ENCODE data around the gene NOC3L.
"Not testable (repeated sequence)": the region's sequence is repeated elsewhere in the genome, so short reads cannot be mapped to it uniquely, and the experiment has no call there.

NOC3L gene, protein sequence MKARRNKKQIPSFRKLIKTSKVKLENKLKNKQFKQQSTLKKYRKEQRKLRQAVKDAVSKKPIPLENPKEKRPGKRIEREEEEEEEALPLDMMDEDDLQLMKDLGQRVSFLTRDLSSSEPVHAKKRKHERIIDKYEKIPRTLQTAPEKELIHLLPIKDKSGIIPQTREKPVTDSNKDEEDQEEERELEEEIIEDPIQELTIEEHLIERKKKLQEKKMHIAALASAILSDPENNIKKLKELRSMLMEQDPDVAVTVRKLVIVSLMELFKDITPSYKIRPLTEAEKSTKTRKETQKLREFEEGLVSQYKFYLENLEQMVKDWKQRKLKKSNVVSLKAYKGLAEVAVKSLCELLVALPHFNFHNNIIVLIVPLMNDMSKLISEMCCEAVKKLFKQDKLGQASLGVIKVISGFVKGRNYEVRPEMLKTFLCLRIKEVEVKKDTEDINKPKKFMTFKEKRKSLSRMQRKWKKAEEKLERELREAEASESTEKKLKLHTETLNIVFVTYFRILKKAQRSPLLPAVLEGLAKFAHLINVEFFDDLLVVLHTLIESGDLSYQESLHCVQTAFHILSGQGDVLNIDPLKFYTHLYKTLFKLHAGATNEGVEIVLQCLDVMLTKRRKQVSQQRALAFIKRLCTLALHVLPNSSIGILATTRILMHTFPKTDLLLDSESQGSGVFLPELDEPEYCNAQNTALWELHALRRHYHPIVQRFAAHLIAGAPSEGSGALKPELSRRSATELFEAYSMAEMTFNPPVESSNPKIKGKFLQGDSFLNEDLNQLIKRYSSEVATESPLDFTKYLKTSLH

DNA sequence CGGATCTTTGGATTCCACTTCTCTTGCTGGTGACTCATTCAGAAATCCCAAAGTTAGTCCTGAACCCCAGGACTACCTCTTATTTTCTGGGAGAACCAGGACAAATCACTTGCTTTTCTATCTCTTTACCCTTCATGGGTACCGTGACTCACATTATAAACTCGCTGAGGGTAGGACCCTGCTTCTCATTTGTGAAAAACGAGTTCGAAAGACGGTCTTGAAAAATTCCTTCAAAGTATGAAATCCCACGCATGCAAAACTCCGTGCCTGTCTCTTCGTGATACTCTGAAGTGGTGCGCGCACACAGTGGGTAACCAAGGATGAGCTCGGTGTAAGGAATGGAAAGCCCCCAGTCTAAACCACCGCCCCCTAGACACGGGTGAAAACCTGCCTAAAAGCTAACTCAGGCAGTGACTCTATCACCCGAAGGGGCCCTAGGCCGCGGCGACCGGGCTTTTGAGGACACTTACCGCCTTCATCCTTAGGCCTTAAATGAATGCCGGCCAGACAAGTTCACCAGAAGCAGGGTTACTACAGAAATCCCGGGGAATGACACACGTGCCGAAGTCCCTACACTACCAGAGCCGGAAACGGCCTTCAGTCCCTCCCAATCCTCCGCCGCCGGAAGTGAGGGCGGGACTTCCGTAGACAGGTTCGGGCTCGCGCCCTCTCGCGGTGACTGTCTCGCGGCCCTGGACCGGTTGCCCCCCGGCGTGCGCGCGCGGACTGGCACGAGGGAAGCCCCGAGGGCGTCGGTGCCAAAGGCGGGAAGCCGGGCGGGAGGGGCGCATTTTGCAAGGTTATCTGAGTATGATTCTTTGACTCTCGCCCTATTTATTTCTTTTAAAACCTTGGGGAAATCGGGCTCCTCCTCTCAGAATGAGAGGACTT lies at the start of gene NOC3L:
Gene NOC3L (minus strand): TSS at position 580 of the 891 bp plus-strand sequence. CDS start 101 bp downstream, at position 479.
- DNase-seq (ENCODE audit: low read depth, low spot score), result peak; percentile 63
- peak within 1 kb of the TSS; percentile 70 for H3K27ac ChIP-seq

DNA sequence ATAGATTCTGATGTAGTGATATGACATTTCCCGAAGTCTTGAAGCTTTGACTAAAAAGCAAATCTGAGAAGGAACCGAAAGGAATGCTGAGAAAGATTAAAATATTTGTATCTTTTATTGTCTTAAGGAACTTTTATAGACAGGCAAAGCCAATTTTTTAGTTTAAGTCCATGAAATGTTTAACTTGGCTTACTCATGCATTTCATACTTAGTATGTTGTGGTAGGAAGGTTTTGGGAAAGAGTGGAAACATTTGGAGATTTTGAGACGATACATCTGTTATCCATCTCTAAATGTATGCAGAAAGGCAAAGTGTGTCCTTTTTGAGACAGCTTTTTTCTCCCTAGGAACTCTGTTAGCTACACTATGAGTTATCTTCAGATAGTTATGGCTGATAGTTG lies 49.7 kb upstream of the NOC3L start:
- no peak overlapping the region for H3K27ac ChIP-seq
- no peak for DNase-seq (ENCODE audit: low read depth, low spot score)

DNA sequence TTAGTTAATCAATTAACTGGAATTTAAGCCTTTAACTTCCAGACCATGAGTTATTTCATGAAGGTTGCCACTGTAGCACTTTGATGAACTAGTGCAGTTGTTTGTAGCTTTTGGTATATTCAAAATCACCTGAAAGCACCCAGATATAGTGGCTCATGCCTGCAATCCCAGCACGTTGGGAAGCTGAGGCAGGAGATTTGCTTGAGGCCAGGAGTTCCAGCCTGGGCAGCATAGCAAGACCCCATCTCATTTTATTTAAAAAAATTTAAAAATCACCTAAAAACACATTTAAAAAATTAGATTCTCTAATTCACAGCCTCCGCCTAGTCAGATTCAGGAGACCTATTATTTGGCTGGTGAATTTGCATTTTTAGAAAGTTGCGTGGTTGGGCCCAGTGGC lies 48.6 kb upstream of the NOC3L start:
- H3K27ac ChIP-seq, result no peak overlapping the region
- no peak for DNase-seq (ENCODE audit: low read depth, low spot score)

DNA sequence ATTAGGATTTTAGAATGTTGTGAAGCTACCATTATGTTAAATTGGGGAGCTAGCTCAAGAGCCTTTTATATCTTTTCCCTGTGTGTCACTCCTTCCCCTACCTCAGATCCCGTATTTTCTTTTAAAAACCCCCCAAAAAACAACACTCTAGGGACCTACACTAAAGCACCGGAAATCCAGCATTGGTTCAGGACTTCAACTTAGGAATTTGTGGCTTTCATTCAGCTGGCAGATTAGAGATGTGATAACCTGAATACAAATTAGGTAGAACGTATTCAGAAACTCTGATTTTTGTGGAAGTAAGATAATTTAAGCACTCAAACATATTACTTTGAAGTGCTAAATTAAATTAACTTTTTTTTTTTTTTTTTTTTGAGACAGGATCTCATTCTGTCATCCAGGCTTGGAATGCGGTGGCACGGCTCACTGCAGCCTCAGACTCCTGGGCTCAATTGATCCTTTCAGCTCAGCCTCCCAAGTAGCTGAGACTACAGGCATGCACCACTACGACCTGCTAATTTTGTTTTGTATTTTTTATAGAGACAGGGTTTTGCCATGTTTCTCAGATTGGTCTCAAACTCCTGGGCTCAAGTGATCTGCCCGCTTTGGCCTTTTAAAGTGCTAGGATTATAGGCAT lies 46.4 kb upstream of the NOC3L start:
- DNase-seq (ENCODE audit: low read depth, low spot score), result no peak
- no peak overlapping the region for H3K27ac ChIP-seq

DNA sequence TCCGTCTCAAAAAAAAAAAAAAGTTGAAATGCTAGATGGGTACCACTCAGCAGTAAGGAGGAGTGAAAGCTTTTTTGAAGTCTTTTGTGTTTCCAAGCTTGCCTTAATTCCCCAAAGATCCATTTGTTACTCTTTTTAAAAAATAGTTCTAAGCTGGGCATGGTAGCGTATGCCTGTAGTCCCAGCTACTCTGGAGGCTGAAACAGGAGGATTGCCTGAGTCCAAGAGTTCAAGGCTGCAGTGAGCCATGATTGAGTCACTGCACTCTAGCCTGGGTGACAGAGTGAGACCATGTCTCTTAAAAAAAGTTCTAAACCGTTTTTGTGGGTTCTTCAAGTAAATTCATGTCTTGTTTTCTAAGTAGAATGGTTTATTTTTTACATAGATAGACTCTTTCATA lies 44.9 kb upstream of the NOC3L start:
- no peak for DNase-seq (ENCODE audit: low read depth, low spot score)
- no peak overlapping the region for H3K27ac ChIP-seq

DNA sequence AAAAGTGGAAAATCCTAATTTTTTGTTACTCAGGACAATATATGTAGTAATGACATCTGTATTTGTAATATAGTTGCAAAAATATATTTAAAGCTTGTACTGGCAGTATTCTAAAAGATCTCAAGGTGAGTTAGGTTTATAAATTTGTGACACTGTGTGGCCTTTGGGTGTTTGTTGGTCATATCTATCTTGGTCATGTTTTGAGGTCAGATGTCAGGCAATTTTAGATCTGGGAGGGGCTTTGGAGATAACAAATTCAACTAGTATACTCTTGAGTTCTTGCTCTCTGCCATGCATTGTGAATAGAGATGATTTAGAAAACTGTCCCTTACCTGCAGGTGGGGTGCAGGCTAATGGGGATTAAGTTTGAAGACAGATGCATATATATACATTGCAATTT lies 42.7 kb upstream of the NOC3L start:
- DNase-seq (ENCODE audit: low read depth, low spot score), result no peak
- H3K27ac ChIP-seq, result no peak overlapping the region

DNA sequence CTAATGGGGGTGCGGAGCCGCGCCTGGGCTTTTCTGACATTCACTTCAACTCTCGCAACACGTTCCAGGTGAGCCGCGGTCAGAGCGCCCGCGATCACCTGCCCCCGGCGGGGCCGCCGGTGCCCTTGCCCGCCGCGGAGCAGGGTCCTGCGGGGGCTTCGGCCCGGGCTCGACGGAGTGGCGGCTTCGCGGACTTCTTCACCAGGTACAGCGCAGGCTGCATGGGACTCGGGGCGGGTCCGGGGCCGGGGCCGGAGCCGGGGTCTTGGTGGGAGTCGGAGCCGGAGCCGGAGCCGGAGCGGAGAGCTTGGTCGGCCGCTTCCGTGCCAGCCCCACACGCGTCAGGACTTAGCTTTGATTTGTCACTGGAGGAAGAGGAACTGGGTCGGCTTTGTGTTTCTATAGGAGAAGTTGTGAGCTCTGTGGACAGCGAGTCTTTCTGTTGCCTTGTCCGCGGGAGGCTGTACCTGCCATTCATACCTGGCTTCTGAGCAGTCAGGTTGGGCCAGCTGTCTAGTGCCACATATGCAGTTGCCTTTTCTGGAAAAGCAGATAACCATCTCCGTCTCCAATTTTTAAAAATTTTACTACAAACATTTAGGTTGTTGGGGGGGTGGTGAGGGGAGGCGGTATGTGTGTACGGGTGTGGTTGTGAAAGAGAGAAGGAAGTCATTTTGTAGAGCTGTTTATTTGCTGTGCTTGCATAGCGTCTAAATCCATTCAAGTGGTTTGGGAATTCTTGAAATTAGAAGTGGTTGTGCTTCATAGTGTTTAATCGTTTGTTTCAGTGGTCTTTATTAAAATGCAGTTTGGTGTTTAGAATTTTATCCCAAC lies 40.9 kb upstream of the NOC3L start:
- H3K27ac ChIP-seq, result peak overlapping the region; percentile 90

DNA sequence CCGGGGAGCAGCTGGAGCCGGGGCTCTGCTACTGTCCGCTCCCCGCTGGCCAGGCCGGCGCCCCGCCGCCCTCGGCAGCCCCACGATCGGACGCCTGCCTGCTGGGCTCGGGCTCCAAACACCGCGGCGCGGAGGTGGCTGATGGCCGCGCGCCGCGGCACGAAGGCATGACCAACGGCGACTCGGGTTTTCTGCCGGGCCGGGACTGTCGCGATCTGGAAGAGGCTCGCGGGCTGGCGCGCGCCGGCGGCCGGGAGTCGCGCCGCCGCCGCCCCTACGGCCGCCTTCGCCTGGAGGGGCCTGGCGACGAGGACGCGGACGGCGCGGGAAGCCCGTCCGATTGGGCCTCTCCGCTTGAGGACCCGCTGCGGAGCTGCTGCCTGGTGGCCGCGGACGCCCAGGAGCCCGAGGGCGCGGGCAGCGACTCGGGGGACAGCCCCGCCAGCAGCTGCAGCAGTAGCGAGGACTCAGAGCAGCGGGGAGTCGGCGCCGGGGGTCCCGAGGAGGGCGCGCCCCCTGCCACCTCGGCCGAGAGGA lies 40.2 kb upstream of the NOC3L start:
- no peak for DNase-seq (ENCODE audit: low read depth, low spot score)
- H3K27ac ChIP-seq, result peak overlapping the region; percentile 90

More for the DNA sequence above, 40.9 kb upstream of the NOC3L start:
- DNase-seq (ENCODE audit: low read depth, low spot score), result peak; percentile 57

DNA sequence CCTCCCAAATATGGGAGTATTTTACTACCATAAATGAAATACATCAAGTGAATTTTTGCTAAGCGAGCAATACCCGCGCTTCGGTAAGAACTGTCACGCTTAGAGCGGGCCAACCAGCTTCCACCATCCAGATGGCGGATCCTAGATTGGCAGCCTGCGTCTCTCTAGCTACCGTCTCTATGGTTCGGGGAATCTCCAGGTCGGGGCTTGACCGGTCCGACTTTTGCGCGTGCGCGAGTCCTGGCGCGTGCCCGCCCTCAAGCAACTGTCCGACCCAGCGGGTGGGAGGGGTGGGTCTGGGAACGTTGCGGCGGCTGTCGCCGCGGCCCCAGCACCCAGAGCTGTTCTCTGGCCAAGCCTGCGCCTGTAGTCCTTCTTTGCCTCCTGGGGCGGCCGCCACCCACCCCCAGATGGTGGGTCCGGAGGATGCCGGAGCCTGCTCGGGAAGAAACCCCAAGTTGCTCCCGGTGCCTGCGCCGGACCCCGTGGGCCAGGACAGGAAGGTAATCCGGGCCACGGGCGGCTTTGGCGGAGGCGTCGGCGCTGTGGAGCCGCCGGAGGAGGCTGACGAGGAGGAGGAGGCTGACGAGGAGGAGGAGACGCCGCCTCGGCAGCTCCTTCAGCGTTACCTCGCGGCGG lies 39.6 kb upstream of the NOC3L start, which contains the start of gene TBC1D12:
Gene TBC1D12 (plus strand): TSS at position 338 of the 639 bp plus-strand sequence. CDS start 73 bp downstream, at position 411.
- DNase-seq (ENCODE audit: low read depth, low spot score), result peak; percentile 73
- peak within 1 kb of the TSS; percentile 90 for H3K27ac ChIP-seq

DNA sequence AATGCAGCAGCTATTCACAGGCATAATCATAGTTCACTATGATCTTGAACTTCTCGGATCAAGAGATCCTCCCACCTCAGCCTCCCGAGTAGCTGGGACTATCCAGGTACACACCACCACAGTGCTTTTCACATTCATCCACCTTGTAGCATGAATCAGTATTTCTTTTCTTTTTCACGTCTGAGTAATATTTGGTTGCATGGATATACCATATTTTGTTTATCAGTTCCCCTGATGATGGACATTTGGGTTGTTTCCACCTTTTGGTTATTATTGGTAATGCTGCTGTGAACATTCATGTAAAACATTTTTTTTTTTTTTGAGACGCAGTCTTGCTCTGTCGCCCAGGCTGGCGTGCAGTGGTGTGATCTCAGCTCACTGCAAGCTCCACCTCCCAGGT lies 36.0 kb upstream of the NOC3L start:
- no peak for DNase-seq (ENCODE audit: low read depth, low spot score)

DNA sequence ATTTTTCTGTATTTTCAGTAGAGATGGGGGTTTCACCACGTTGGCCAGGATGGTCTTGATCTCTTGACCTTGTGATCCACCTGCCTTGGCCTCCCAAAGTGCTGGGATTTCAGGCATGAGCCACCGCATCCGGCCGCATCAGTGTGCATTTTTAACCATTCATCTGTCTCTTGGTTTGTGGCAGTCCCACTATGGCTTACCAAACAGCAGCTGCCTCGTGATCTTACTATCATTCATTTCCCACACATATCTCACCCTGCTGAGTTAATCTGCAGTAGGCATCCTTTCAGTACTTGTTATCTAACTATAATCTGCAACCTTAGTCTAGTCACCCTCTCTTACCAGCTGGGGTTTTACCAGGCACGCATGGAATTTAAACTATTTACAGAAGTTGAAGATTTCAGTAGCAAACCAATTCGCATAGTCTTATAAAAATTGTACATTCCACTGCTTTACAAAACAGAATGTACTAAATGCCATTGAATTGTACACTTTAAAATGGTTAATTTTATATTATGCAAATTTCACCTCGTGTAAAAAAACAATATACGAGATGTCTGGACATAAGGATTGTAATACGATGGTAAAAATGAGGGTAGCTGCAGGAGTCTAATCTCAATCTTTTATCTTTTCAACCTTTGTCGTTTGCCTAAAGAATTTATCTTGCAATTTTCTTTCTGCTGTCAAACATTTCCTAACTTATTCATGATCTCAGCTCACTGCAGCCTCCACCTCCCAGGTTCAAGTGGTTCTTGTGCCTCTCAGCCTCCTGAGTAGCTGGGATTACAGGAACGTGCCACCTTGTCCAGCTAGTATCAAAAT lies 35.0 kb upstream of the NOC3L start:
- no peak for DNase-seq (ENCODE audit: low read depth, low spot score)
- no peak overlapping the region for H3K27ac ChIP-seq

More for the DNA sequence above, 36.0 kb upstream of the NOC3L start:
- H3K27ac ChIP-seq, result no peak overlapping the region

DNA sequence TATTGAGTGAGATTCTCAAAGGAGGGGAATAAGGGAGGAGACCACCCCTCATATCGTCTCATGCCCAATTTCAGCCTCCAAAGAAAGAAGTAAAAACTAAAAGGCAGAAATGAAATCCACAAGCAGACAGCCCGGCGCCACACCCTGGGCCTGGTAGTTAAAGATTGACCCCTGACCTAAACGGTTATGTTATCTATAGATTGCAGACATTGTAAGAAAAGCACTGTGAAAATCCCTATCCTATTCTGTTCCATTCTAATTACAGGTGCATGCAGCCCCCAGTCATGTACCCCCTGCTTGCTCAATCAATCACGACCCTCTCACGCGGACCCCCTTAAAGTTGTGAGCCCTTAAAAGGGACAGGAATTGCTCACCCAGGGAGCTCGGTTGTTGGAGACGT lies 29.4 kb upstream of the NOC3L start:
- H3K27ac ChIP-seq; DNase-seq (ENCODE audit: low read depth, low spot score): not testable (repeated sequence)

DNA sequence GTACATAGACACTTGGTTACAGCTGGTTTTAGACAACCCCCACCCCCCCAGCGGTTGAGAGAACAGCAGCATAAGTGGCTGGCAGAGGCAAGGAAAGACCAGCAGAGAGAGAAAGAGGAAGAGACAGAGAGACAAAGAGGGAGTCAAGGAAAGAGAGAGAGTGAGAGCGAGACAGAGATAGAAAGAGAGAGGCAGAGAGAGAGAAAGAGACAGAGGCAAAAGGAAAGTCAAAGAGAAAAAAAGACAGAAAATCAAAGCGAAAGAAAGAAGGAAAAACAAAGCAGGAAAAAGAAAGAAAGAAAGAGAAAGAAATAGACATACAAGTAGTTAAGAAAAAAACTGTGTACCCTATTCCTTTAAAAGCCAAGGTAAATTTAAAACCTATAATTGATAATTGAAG lies 23.0 kb upstream of the NOC3L start:
- not testable (repeated sequence) for H3K27ac ChIP-seq; DNase-seq (ENCODE audit: low read depth, low spot score)

DNA sequence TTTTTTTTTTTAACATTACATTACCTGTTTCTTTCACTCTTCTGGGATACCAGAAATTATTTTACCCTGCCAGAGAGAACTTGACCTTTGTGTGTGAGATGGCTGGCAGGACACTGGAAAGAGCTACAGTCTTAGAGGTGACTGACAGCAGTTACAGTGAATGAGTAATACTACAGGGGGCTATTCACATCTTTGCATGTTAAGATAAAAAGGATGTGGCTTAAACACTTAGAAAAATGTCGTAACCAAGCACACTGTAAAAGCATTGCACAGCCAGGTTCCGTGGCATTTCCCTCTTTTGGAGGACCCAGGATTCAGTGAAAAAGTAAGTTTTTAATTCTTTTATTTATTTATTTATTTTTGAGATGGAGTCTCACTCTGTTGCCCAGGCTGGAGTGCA lies 20.8 kb upstream of the NOC3L start:
- H3K27ac ChIP-seq, result no peak overlapping the region

DNA sequence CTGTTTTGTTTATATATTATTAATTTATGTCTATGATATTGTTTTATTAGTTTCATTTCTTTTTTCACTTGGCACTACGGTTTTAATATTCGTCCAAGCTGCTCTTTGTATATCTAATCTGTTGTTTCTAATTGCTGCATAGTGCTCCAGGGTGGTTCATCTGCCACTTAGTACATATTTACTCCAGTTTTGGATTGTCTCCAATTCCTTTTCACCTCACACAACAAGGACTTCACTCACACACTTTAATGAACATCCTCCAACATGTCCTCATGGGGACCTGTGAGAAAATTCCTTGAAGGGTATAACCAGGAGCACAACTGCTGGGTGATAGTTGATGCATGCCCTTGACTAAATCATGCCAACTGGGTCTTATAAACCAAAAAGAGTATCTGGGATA lies 14.1 kb upstream of the NOC3L start:
- DNase-seq (ENCODE audit: low read depth, low spot score), result no peak
- no peak overlapping the region for H3K27ac ChIP-seq

More for the DNA sequence above, 20.8 kb upstream of the NOC3L start:
- no peak for DNase-seq (ENCODE audit: low read depth, low spot score)

DNA sequence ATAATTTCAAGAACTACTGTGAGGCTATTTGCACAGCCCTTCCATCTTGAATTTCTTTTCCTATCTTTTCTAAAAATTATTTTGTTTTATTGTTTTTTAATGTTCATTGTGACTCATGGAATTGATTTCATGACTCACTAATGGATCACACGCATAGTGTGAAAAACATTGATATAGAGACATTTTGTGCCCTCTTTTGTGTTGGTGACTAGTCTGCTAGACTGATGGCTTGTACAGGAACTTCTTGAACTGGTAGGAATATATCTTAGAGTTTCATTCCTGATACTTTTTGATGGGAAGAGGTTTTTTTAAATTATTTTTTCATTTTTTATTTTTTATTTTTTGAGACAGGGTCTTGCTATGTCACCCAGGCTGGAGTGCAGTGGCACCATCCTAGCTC lies 12.6 kb upstream of the NOC3L start:
- H3K27ac ChIP-seq, result no peak overlapping the region
- no peak for DNase-seq (ENCODE audit: low read depth, low spot score)

DNA sequence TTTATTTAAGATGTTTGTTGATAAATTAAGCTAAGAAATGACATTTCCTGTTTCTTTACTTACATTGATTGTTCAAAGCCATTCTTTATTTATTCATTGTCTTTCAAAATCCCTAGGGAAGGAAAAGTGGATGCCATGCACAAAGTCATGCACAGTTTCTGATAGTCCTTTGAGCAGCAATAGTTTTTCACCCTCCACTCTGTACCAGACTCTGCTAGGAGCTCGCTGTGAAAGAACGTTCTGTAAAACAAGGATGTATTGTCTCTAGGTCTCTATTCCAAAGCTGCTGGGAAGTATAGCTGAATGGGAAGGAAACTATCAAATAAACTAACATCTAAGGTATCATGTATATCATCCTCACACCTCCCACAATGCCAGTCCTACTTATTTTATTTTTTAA lies 7.8 kb upstream of the NOC3L start:
- H3K27ac ChIP-seq, result no peak overlapping the region
- DNase-seq (ENCODE audit: low read depth, low spot score), result no peak

All from epithelial cell of prostate (primary cell).